CD4-positive, alpha-beta memory T cell (primary cell): ENCODE data around the gene CEP135. TPM values are rescaled to one million over a fixed set of nuclear protein-coding genes. Genes with fewer than 3 reads are reported as not detected.

Experiments used
- CTCF ChIA-PET: fragments of 350-600 bp; sonication (Branson Sonifier 250); formaldehyde crosslinking; loops from one replicate; lab custom pipeline; 2021; ENCODE audit warnings: inconsistent platforms; ENCODE audit not compliant: partially characterized antibody; lab: Charles Lee
- POLR2A ChIA-PET: fragments of 350-600 bp; sonication (Branson Sonifier 250); formaldehyde crosslinking; loops from one replicate; lab custom pipeline; 2021; ENCODE audit not compliant: partially characterized antibody; lab: Charles Lee
- DNase-seq, 5 donors: peaks; one replicate each; pipeline versions ENCODE4 v3.0.0 to v3.0.0-alpha.2; 2020 to 2022; ENCODE audit warnings: mixed read lengths in 1 of 5
- H3K27ac ChIP-seq: one replicate; pipeline ENCODE4 v1.7.0; 2013; ENCODE audit warnings: low read depth, low read length
- H3K27me3 ChIP-seq: 2 replicates; pipeline ENCODE4 v1.7.0; 2013; ENCODE audit warnings: mild to moderate bottlenecking, low read length, moderate library complexity; ENCODE audit not compliant: insufficient read depth
- H3K36me3 ChIP-seq: 2 replicates; pipeline ENCODE4 v1.7.0; 2013; ENCODE audit warnings: mild to moderate bottlenecking, low read length, moderate library complexity; ENCODE audit not compliant: insufficient read depth
- H3K4me1 ChIP-seq: 2 replicates; pipeline ENCODE4 v1.7.0; 2013; ENCODE audit warnings: mild to moderate bottlenecking, low read length, moderate library complexity; ENCODE audit not compliant: insufficient read depth
- H3K4me3 ChIP-seq, 2 donors: one replicate each; pipeline ENCODE4 v1.7.0; 2013; ENCODE audit warnings: low read length in 2 of 2, mild to moderate bottlenecking in 1 of 2
- H3K9me3 ChIP-seq, 2 donors: one replicate each; pipeline ENCODE4 v1.7.0; 2013; ENCODE audit warnings: low read length in 2 of 2, control low read depth in 1 of 2; ENCODE audit not compliant: control insufficient read depth in 1 of 2
- H3K27ac Mint-ChIP-seq, 7 donors: one replicate each; pipeline ENCODE4 v1.8.0; 2020 to 2021; ENCODE audit warnings: mixed read lengths in 7 of 7, mild to moderate bottlenecking in 6 of 7, inconsistent platforms in 3 of 7, moderate library complexity in 3 of 7
- H3K27me3 Mint-ChIP-seq, 2 donors: one replicate each; pipeline ENCODE4 v1.8.0; 2020 to 2021; ENCODE audit warnings: mixed read lengths in 2 of 2
- H3K36me3 Mint-ChIP-seq, 2 donors: one replicate each; pipeline ENCODE4 v1.8.0; 2020 to 2021; ENCODE audit warnings: mixed read lengths in 2 of 2, inconsistent platforms in 1 of 2, mild to moderate bottlenecking in 1 of 2
- H3K4me1 Mint-ChIP-seq, 4 donors: one replicate each; pipeline ENCODE4 v1.8.0; 2020 to 2021; ENCODE audit warnings: mixed read lengths in 4 of 4, mild to moderate bottlenecking in 1 of 4
- H3K4me3 Mint-ChIP-seq, 8 donors: one replicate each; pipeline ENCODE4 v1.8.0; 2020 to 2021; ENCODE audit warnings: mixed read lengths in 8 of 8, mild to moderate bottlenecking in 7 of 8, moderate library complexity in 6 of 8, inconsistent platforms in 3 of 8
- H3K9me3 Mint-ChIP-seq, 8 donors: one replicate each; pipeline ENCODE4 v1.8.0; 2020 to 2021; ENCODE audit warnings: mixed read lengths in 8 of 8, mild to moderate bottlenecking in 5 of 8, inconsistent platforms in 3 of 8, moderate library complexity in 1 of 8
- intact Hi-C: fragments of 100-400 bp; cut with micrococcal nuclease; formaldehyde crosslinking; loops from one replicate; pipeline ENCODE4 v1.15.1; 2023
- polyA plus RNA-seq, 2 donors: library from polyadenylated mRNA; unstranded; fragments of 300-500 nt; fragmentation: Illumina TruSeq; gene quantifications; one replicate each; pipeline ENCODE4 v1.2.3, GENCODE V29; 2021
- total RNA-seq, 2 experiments: library from RNA; stranded (reverse); gene quantifications; one replicate each; pipeline ENCODE4 v1.2.3, GENCODE V29; 2021

CEP135 gene
- total and polyA plus RNA-seq, 4 experiments from 2014 or later: 8.6 to 35.9 (median 22.7) TPM

GRCh38 chr4:56051029-56051709, 102.4 kb downstream of the CEP135 start:
- Histone ChIP-seq H3K9me3 (no peaks in the 10 kb centered on the region), H3K4me3 (no peak overlapping the region), H3K27me3 (peaks cover 20% of the 10 kb centered on the region), H3K36me3 (no peaks in the 10 kb centered on the region), H3K4me1 (peaks cover 9% of the 10 kb centered on the region), H3K27ac (no peak overlapping the region)
- ChIA-PET POLR2A (no interaction called here), CTCF (no interaction called here)
- Mint-ChIP-seq H3K9me3 (no peaks in the 10 kb centered on the region), H3K4me1 (peaks cover 6 to 17% (median 9%) of the 10 kb centered on the region in 4 donors), H3K4me3 (peak overlapping the region in 1 of 8 donors; percentile 7), H3K27ac (no peak overlapping the region), H3K36me3 (no peaks in the 10 kb centered on the region), H3K27me3 (peaks cover 36 to 42% of the 10 kb centered on the region in 2 donors)
- no peak for DNase-seq
- intact Hi-C loops: no loop called here

GRCh38 chr4:56051710-56052075, 102.9 kb downstream of the CEP135 start:
- Histone ChIP-seq H3K36me3 (no peaks in the 10 kb centered on the region), H3K27me3 (peaks cover 20% of the 10 kb centered on the region), H3K4me1 (peaks cover 9% of the 10 kb centered on the region), H3K27ac (no peak overlapping the region), H3K9me3 (no peaks in the 10 kb centered on the region), H3K4me3 (no peak overlapping the region)
- peaks cover 6 to 17% (median 9%) of the 10 kb centered on the region in 4 donors for H3K4me1 Mint-ChIP-seq
- intact Hi-C loops: no loop called here
- H3K27ac Mint-ChIP-seq: no peak overlapping the region
- ChIA-PET POLR2A (no interaction called here), CTCF (no interaction called here)
- no peaks in the 10 kb centered on the region for H3K9me3 Mint-ChIP-seq
- peak overlapping the region in 1 of 8 donors; percentile 7 for H3K4me3 Mint-ChIP-seq
- no peaks in the 10 kb centered on the region for H3K36me3 Mint-ChIP-seq
- H3K27me3 Mint-ChIP-seq: peaks cover 36 to 42% of the 10 kb centered on the region in 2 donors
- no peak for DNase-seq

GRCh38 chr4:56052481-56052880, 103.7 kb downstream of the CEP135 start:
- H3K27ac ChIP-seq: no peak overlapping the region
- Mint-ChIP-seq H3K27me3 (peaks cover 40 to 43% of the 10 kb centered on the region in 2 donors), H3K27ac (no peak overlapping the region), H3K4me1 (peaks cover 6 to 17% (median 9%) of the 10 kb centered on the region in 4 donors), H3K36me3 (no peaks in the 10 kb centered on the region), H3K4me3 (no peak overlapping the region), H3K9me3 (no peaks in the 10 kb centered on the region)
- H3K4me1 ChIP-seq: peaks cover 9% of the 10 kb centered on the region
- H3K9me3 ChIP-seq: no peaks in the 10 kb centered on the region
- CTCF ChIA-PET: no interaction called here
- no peak overlapping the region for H3K4me3 ChIP-seq
- POLR2A ChIA-PET: no interaction called here
- no peak for DNase-seq
- intact Hi-C loops: no loop called here
- H3K36me3 ChIP-seq: no peaks in the 10 kb centered on the region
- peaks cover 20% of the 10 kb centered on the region for H3K27me3 ChIP-seq

GRCh38 chr4:56052966-56053365, 104.2 kb downstream of the CEP135 start:
- Mint-ChIP-seq H3K27ac (no peak overlapping the region), H3K4me3 (no peak overlapping the region), H3K9me3 (no peaks in the 10 kb centered on the region), H3K36me3 (no peaks in the 10 kb centered on the region), H3K4me1 (peaks cover 6 to 17% (median 9%) of the 10 kb centered on the region in 4 donors), H3K27me3 (peaks cover 40 to 43% of the 10 kb centered on the region in 2 donors)
- intact Hi-C loops: no loop called here
- Histone ChIP-seq H3K9me3 (no peaks in the 10 kb centered on the region), H3K4me3 (no peak overlapping the region), H3K4me1 (peaks cover 9% of the 10 kb centered on the region), H3K36me3 (no peaks in the 10 kb centered on the region), H3K27me3 (peaks cover 20% of the 10 kb centered on the region), H3K27ac (no peak overlapping the region)
- DNase-seq: no peak
- ChIA-PET CTCF (no interaction called here), POLR2A (no interaction called here)

- Histone ChIP-seq H3K9me3 (no peaks in the 10 kb centered on the region), H3K4me3 (no peak overlapping the region), H3K27me3 (peaks cover 11% of the 10 kb centered on the region), H3K36me3 (no peaks in the 10 kb centered on the region), H3K27ac (no peak overlapping the region), H3K4me1 (no peaks in the 10 kb centered on the region)
- no peaks in the 10 kb centered on the region for H3K36me3 Mint-ChIP-seq
- no peak overlapping the region for H3K27ac Mint-ChIP-seq
- intact Hi-C loops: no loop called here
- DNase-seq: no peak
- H3K27me3 Mint-ChIP-seq: peaks cover 37 to 38% of the 10 kb centered on the region in 2 donors
- peaks cover 0 to 2% (median under 1%) of the 10 kb centered on the region in 4 donors for H3K4me1 Mint-ChIP-seq
- CTCF ChIA-PET: no interaction called here
- no peak overlapping the region for H3K4me3 Mint-ChIP-seq
- H3K9me3 Mint-ChIP-seq: peaks cover 0 to under 1% (median 0%) of the 10 kb centered on the region in 8 donors
- POLR2A ChIA-PET: no interaction called here
Observed at GRCh38 chr4:56055027-56055977, 106.6 kb downstream of the CEP135 start.

GRCh38 chr4:56055991-56056390, 107.2 kb downstream of the CEP135 start:
- H3K4me1 ChIP-seq: no peaks in the 10 kb centered on the region
- no peak overlapping the region for H3K4me3 Mint-ChIP-seq
- intact Hi-C loops: no loop called here
- no peaks in the 10 kb centered on the region for H3K36me3 ChIP-seq
- H3K9me3 ChIP-seq: no peaks in the 10 kb centered on the region
- peaks cover 0 to under 1% (median 0%) of the 10 kb centered on the region in 4 donors for H3K4me1 Mint-ChIP-seq
- peaks cover 9% of the 10 kb centered on the region for H3K27me3 ChIP-seq
- peaks cover 31 to 36% of the 10 kb centered on the region in 2 donors for H3K27me3 Mint-ChIP-seq
- H3K9me3 Mint-ChIP-seq: peaks cover 0 to 4% (median 0%) of the 10 kb centered on the region in 8 donors
- DNase-seq: no peak
- ChIA-PET CTCF (no interaction called here), POLR2A (no interaction called here)
- H3K36me3 Mint-ChIP-seq: no peaks in the 10 kb centered on the region
- H3K4me3 ChIP-seq: no peak overlapping the region
- H3K27ac Mint-ChIP-seq: no peak overlapping the region
- no peak overlapping the region for H3K27ac ChIP-seq

GRCh38 chr4:56058555-56058954, 109.8 kb downstream of the CEP135 start:
- POLR2A ChIA-PET: no interaction called here
- H3K27ac Mint-ChIP-seq: no peak overlapping the region

More at GRCh38 chr4:56058555-56058954, 109.8 kb downstream of the CEP135 start:
- Histone ChIP-seq H3K4me1 (no peaks in the 10 kb centered on the region), H3K9me3 (no peaks in the 10 kb centered on the region), H3K27ac (no peak overlapping the region), H3K36me3 (no peaks in the 10 kb centered on the region), H3K4me3 (no peak overlapping the region), H3K27me3 (no peaks in the 10 kb centered on the region)
- H3K4me3 Mint-ChIP-seq: no peak overlapping the region
- peaks cover 0 to 4% (median 0%) of the 10 kb centered on the region in 8 donors for H3K9me3 Mint-ChIP-seq
- H3K36me3 Mint-ChIP-seq: no peaks in the 10 kb centered on the region
- no peak for DNase-seq
- H3K4me1 Mint-ChIP-seq: no peaks in the 10 kb centered on the region
- H3K27me3 Mint-ChIP-seq: peaks cover 23 to 27% of the 10 kb centered on the region in 2 donors
- intact Hi-C loops: no loop called here
- CTCF ChIA-PET: no interaction called here
